IMR-90 (cell line): ENCODE results near the gene UBL5. TPM values are rescaled to one million over a fixed set of nuclear protein-coding genes. Genes with fewer than 3 reads are reported as not detected.
"Not testable (repeated sequence)": the region's sequence is repeated elsewhere in the genome, so short reads cannot be mapped to it uniquely, and the experiment has no call there.

Experiments used
- ATAC-seq: fragments of 200-7000 bp; cut with Tn5 transposase; 2 replicates; pipeline ENCODE4 v1.9.1; 2020; ENCODE audit warnings: low read depth, mild to moderate bottlenecking, moderate library complexity
- BruUV-seq: library from RNA; stranded (reverse); fragments of 400-500 nt; replicated peaks from 2 replicates; lab custom pipeline; 2021; lab: Mats Ljungman, UMichigan
- CTCF ChIA-PET: fragments of 300-600 bp; formaldehyde crosslinking; extraction: SDS; loops from one replicate; lab custom pipeline; 2021; ENCODE audit warnings: antibody characterized with exemption; lab: Yijun Ruan, JAX
- POLR2A ChIA-PET: fragments of 300-600 bp; sonication (Branson Sonifier 250); formaldehyde crosslinking; loops from one replicate; lab custom pipeline; 2022; ENCODE audit warnings: antibody characterized with exemption; ENCODE audit not compliant: unreplicated experiment; lab: Charles Lee
- DNase-seq: peaks from one replicate; pipeline ENCODE4 v3.0.0; 2013
- H2AFZ ChIP-seq: replicated peaks from 2 replicates; pipeline ENCODE3; 2013; ENCODE audit warnings: low read length, mild to moderate bottlenecking; ENCODE audit not compliant: poor library complexity
- H2AK5ac ChIP-seq: 2 replicates; pipeline ENCODE4 v1.6.1; 2013; ENCODE audit warnings: low read depth, low read length, inconsistent platforms
- H2AK9ac ChIP-seq: replicated peaks from 2 replicates; pipeline ENCODE3; 2013; ENCODE audit warnings: mild to moderate bottlenecking, low read depth, low read length, moderate library complexity; ENCODE audit not compliant: poor library complexity
- H2BK120ac ChIP-seq: 2 replicates; pipeline ENCODE4 v1.6.1; 2013; ENCODE audit warnings: low read depth, low read length, inconsistent platforms
- H2BK15ac ChIP-seq: 3 replicates; pipeline ENCODE4 v1.6.1; 2013; ENCODE audit warnings: low read depth, low read length, inconsistent platforms
- H2BK20ac ChIP-seq: 2 replicates; pipeline ENCODE4 v1.6.1; 2013; ENCODE audit warnings: low read depth, mild to moderate bottlenecking, inconsistent platforms, low read length, moderate library complexity
- H2BK5ac ChIP-seq: 2 replicates; pipeline ENCODE4 v1.6.1; 2013; ENCODE audit warnings: mild to moderate bottlenecking, low read depth, low read length, inconsistent platforms; ENCODE audit not compliant: poor library complexity, severe bottlenecking
- H3K14ac ChIP-seq: replicated peaks from 2 replicates; pipeline ENCODE4 v1.6.1; 2013; ENCODE audit warnings: low read depth, low read length, inconsistent platforms
- H3K18ac ChIP-seq: 2 replicates; pipeline ENCODE4 v1.6.1; 2013; ENCODE audit warnings: low read depth, low read length, control low read depth
- H3K23ac ChIP-seq: 2 replicates; pipeline ENCODE4 v1.6.1; 2013; ENCODE audit warnings: low read depth, low read length, inconsistent platforms
- H3K27ac ChIP-seq: 2 replicates; pipeline ENCODE4 v1.5.1; 2013; ENCODE audit warnings: mild to moderate bottlenecking, control low read depth, low read length; ENCODE audit not compliant: insufficient read depth
- H3K27me3 ChIP-seq: 2 replicates; pipeline ENCODE4 v1.6.1; 2013; ENCODE audit warnings: low read length; ENCODE audit not compliant: control insufficient read depth, insufficient read depth
- H3K36me3 ChIP-seq: 2 replicates; pipeline ENCODE4 v1.6.1; 2013; ENCODE audit warnings: low read length, mixed read lengths; ENCODE audit not compliant: control insufficient read depth, insufficient read depth
- H3K4ac ChIP-seq: 2 replicates; pipeline ENCODE4 v1.6.1; 2013; ENCODE audit warnings: low read depth, low read length, inconsistent platforms
- H3K4me1 ChIP-seq: 2 replicates; pipeline ENCODE4 v1.6.1; 2013; ENCODE audit warnings: low read length, mixed read lengths; ENCODE audit not compliant: control insufficient read depth, insufficient read depth
- H3K4me2 ChIP-seq: 2 replicates; pipeline ENCODE4 v1.6.1; 2013; ENCODE audit warnings: low read depth, mild to moderate bottlenecking, control low read depth, low read length, moderate library complexity
- H3K4me3 ChIP-seq: 2 replicates; pipeline ENCODE4 v1.5.1; 2013; ENCODE audit warnings: low read depth, mild to moderate bottlenecking, control low read depth, low read length, moderate library complexity; ENCODE audit not compliant: insufficient read depth
- H3K56ac ChIP-seq: 2 replicates; pipeline ENCODE4 v1.6.1; 2013; ENCODE audit warnings: low read length, inconsistent platforms; ENCODE audit not compliant: insufficient read depth; ENCODE audit errors: extremely low read depth
- H3K79me1 ChIP-seq, 2 experiments: 2 replicates each; pipeline ENCODE4 v1.6.1; 2013; ENCODE audit warnings: low read length in 2 of 2, inconsistent platforms in 1 of 2, low read depth in 1 of 2
- H3K9ac ChIP-seq: 2 replicates; pipeline ENCODE4 v1.6.1; 2013; ENCODE audit warnings: low read depth, low read length, control low read depth
- H3K9me1 ChIP-seq: 2 replicates; pipeline ENCODE4 v1.6.1; 2013; ENCODE audit warnings: low read length, inconsistent platforms; ENCODE audit not compliant: insufficient read depth
- H3K9me3 ChIP-seq: 2 replicates; pipeline ENCODE4 v1.6.1; 2013; ENCODE audit warnings: low read length; ENCODE audit not compliant: control insufficient read depth, insufficient read depth
- H4K20me1 ChIP-seq: 2 replicates; pipeline ENCODE4 v1.6.1; 2013; ENCODE audit warnings: low read length, inconsistent platforms; ENCODE audit not compliant: insufficient read depth
- H4K5ac ChIP-seq: 2 replicates; pipeline ENCODE4 v1.6.1; 2013; ENCODE audit warnings: mild to moderate bottlenecking, low read depth, low read length, control low read depth
- H4K8ac ChIP-seq, 2 experiments: 2 replicates each; pipeline ENCODE4 v1.6.1; 2013; ENCODE audit warnings: low read depth in 2 of 2, low read length in 2 of 2, control low read depth in 1 of 2, inconsistent platforms in 1 of 2
- H4K91ac ChIP-seq: 2 replicates; pipeline ENCODE4 v1.6.1; 2013; ENCODE audit warnings: low read depth, low read length, inconsistent platforms; ENCODE audit not compliant: insufficient read depth
- RCOR1 ChIP-seq: IDR thresholded peaks from 2 replicates; pipeline ENCODE4 v1.6.1; 2012; ENCODE audit warnings: mild to moderate bottlenecking, low read length, improper control_type of control experiment; ENCODE audit not compliant: insufficient replicate concordance
- WGBS, 2 experiments: methylation state at CpG; one replicate each; pipeline versions ENCODE4 v1.1.5 to v1.1.7; 2013; ENCODE audit warnings: missing lambda C conversion rate in 2 of 2; ENCODE audit not compliant: insufficient read length in 1 of 2; ENCODE audit errors: extremely low coverage in 2 of 2; 5-methylcytosine and 5-hydroxymethylcytosine counted together
- dilution Hi-C: fragments of 300-500 bp; cut with HindIII; formaldehyde crosslinking; loops from one replicate; pipeline ENCODE4 v1.14.3; 2018; ENCODE audit warnings: low sequenced_read_pairs; ENCODE audit not compliant: unreplicated experiment
- in situ Hi-C: fragments of 300-500 bp; cut with MboI; formaldehyde crosslinking; loops from 3 replicates; pipeline ENCODE4 v1.14.3; 2019; ENCODE audit warnings: low sequenced_read_pairs, inconsistent platforms, mixed read lengths
- intact Hi-C: fragments of 100-400 bp; cut with micrococcal nuclease; formaldehyde crosslinking; loops from 2 replicates; pipeline ENCODE4 v1.10.0; 2022
- polyA plus RNA-seq, 3 experiments: library from polyadenylated mRNA; depleted of rRNA; stranded (reverse); fragments of >200 nt; gene quantifications; 2 replicates each; pipeline ENCODE4 v1.2.3, GENCODE V29; 2012; ENCODE audit warnings: low replicate concordance in 1 of 3
- total RNA-seq: library from RNA; depleted of rRNA; stranded (reverse); fragments of >200 nt; gene quantifications from 2 replicates; pipeline ENCODE4 v1.2.3, GENCODE V29; 2012

Gene UBL5
- total and polyA plus RNA-seq, 2 of the 4 experiments (the other 2 are of a cell fraction), result 434 to 1,091 TPM

DNA sequence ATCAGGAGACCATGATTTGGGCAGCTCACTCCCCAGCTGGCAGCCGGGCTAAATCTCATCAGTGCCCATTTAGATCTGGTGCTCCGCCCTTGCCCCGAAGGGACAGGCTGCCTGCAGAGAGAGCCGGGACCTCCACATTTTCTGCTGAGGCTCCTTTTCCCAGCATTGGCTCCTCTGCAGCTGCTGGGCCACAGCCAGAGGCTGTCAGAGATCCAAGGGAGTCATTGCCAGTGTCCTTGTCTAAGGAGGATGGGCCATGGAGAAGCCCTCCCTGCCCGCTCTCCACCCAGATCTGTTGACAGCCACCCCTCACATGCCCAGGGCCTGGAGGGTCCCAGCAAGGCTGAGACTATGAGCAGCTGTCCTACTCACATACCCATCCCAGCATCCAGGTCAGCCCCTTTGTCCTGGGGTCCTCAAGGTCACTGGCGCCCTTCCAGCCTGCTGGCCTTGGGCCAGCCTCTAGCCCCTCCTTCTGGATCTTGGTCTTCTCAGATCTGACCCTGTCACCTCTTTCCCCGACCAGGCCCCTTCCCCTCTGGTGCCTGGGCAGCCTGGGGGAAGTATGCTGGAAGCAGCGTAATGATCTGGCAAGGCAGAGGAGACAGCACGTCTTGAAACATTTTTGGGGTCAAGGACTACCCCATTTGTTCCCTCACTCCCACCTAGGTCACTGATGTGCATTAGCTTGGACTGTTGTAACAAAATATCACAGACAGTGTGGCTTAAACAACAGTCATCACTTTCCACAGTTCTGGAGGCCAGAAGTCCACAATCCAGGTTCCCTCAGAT lies 15.3 kb downstream of the UBL5 start:
- Histone ChIP-seq H2BK5ac (no peak overlapping the region), H2BK20ac (no peak overlapping the region), H4K91ac (no peak overlapping the region), H3K9me3 (no peaks in the 10 kb centered on the region), H4K20me1 (peaks cover 20% of the 10 kb centered on the region), H2AK5ac (no peak overlapping the region), H3K9ac (no peak overlapping the region), H3K27me3 (no peaks in the 10 kb centered on the region), H2AFZ (no peak overlapping the region), H4K5ac (no peak overlapping the region), H3K23ac (no peak overlapping the region), H3K4me2 (no peak overlapping the region), H3K4me3 (no peak overlapping the region), H2BK120ac (no peak overlapping the region), H2AK9ac (no peak overlapping the region), H2BK15ac (no peak overlapping the region), H3K27ac (no peak overlapping the region), H3K14ac (no peak overlapping the region), H3K4me1 (peaks cover 5% of the 10 kb centered on the region), H3K9me1 (peaks cover 9% of the 10 kb centered on the region; the same call in 1 of the 2 replicates), H3K4ac (no peak overlapping the region), H3K36me3 (peaks cover 53% of the 10 kb centered on the region), H4K8ac (no peak overlapping the region), H3K79me1 (peaks cover 20 to 78% of the 10 kb centered on the region in 2 experiments), H3K18ac (no peak overlapping the region), H3K56ac (no peak overlapping the region)
- POLR2A ChIA-PET, result no interaction called here
- WGBS, 2 experiments, result 80% methylated on average over 3 of the region's 9 CpGs; no CpG with 5 or more reads in 1 of the 2 experiments
- dilution Hi-C loops, result no loop called here
- no peak for TF ChIP-seq RCOR1
- BruUV-seq, result no TSS peak
- in situ Hi-C loops, result no loop called here
- intact Hi-C loops, result no loop called here
- ATAC-seq (no peak), DNase-seq (no peak)
- CTCF ChIA-PET, result no interaction called here

DNA sequence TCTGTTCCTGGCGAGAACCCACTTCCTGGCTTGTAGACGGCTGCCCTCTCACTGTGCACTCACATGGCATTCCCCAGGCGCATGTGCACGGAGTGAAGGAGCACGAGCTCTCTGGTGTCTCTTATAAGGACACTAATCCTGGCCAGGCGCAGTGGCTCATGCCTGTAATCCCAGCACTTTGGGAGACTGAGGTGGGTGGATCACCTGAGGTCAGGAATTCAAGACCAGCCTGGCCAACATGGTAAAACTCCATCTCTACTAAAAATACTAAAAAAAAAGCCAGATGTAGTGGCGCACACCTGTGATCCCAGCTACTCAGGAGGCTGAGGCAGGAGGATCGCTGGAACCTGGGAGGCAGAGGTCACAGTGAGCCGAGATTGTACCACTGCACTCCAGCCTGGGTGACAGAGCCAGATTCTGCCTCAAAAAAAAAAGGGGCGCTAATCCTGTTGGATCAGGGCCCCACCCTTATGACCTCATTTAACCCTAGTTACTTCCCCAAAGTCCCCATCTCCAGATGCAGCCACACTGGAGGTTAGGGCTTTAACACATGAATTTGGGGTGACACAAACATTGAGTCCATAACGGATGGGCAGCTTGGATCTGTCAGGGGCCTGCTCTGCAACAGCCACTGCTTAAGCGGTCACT lies 16.0 kb downstream of the UBL5 start:
- H3K27me3 ChIP-seq, intact Hi-C loops, H2BK20ac ChIP-seq, dilution Hi-C loops, H2AK5ac ChIP-seq, H3K56ac ChIP-seq, CTCF ChIA-PET, H2AK9ac ChIP-seq, H3K4me3 ChIP-seq, H3K9me3 ChIP-seq, H2BK120ac ChIP-seq, H3K4me2 ChIP-seq, BruUV-seq, H4K8ac ChIP-seq, H4K91ac ChIP-seq, H3K27ac ChIP-seq, in situ Hi-C loops, H3K18ac ChIP-seq, ATAC-seq, H2BK15ac ChIP-seq, H2AFZ ChIP-seq, H2BK5ac ChIP-seq, H3K23ac ChIP-seq, H3K4ac ChIP-seq, H3K9ac ChIP-seq, POLR2A ChIA-PET, H3K14ac ChIP-seq, H3K9me1 ChIP-seq, DNase-seq, H3K4me1 ChIP-seq, H4K5ac ChIP-seq: not testable (repeated sequence)
- Histone ChIP-seq H3K36me3 (peaks cover 59% of the 10 kb centered on the region), H4K20me1 (peaks cover 20% of the 10 kb centered on the region), H3K79me1 (peaks cover 22 to 75% of the 10 kb centered on the region in 2 experiments)
- WGBS, 2 experiments, result 100% methylated on average over 1 of the region's 12 CpGs; no CpG with 5 or more reads in 1 of the 2 experiments
